Measurements from ENCODE around the gene DIP2B.

DIP2B gene

DNA sequence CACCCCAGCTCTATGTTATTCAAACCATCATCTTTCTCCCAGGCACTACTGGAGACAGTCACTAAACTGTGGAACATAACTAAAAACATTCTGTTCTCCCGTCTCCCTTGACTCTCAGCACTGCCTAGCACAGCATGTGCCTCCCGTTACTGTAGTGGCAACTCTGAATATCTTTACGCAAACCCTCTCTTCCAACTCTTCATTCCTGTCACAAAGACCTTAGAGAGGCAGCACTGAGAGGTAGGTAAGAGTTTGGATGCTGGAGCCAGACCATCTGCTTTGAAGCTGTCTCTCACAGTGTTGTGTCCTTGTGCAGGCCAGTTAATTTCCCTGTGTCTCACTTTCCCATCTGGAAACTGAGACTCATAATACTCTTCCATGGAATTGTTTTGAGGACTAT lies 108.1 kb downstream of the DIP2B start:
- no peak for DNase-seq (ENCODE audit: low read depth)

DNA sequence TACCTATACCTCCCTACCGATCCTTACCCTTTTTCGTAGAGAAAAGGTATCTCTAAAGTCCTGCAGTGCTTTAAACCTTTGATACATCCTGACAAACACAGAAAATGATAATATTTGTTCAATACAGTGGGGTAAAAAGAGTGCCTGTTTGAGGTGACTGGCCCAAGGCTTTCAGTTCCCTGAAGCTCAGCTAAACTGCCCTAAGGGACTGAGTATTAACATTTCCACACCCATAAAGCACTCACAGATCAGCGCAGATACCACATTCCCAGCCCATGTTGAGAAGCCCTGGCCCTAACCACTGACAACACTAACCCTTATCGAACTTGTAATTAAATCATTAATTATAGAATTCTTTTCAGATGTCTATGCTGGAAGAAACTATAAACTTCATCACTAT lies 108.7 kb downstream of the DIP2B start:
- no peak for DNase-seq (ENCODE audit: low read depth)

DNA sequence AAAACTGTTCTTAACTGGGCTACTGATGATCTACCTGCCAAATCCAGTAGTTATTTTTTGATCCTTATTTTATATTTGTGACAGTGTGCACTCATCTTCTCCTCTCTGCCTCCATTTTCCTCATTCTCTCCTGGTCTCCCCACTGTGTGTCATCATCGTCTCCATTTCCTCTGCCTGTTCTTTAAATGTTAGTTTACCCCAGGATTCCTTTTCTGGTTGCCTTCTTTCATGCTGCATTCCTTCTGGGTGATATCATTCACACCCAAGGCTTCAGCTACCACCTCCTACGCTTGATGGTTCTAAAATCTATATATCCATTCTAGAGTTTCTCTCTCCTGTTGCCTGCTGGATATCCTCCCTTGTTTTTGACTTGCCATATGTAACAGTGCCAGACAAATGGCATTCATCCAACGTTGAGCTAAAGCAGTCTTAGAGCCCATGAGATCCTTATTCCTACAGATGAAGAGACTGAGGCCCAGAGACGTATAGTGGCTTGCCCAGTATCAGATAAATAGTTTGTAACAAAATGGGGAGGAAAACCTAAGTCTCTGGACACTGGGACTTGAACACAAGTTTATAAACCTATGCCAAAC lies 109.5 kb downstream of the DIP2B start:
- DNase-seq (ENCODE audit: low read depth) = no peak

DNA sequence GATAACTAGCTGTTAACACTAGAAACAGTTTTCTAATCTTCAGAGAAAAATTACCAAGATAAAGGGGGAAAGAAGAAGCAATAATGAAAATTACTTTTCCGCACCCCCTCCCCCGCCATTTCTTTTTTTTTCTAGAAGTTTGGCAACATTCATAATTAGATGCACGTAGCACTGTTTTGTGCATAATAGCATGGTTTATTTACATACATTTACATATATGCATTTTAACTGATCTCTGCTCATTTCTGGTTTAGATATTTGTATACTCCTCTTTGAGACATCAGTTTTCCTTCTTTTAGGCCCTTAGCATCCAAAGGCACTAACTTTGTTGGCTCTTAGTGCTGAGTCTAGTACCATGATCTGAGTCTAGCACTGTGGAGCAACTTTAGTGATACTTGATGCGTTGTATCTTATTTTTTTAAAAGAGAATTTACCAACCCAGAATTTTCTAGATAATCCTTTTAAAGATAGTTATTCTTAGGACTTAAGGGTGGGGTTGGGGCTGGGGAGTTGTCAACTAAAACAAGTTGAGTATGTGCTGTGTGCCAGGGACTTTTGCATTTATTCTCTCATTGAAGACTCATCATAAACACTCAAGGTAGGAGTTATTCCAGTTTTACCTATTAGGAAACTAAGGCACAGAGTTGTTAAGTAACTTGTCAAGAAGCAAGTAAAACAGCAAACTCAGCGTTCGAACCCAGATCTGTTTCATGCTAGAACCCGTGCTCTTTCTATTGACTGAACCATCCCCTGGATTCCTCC lies 110.5 kb downstream of the DIP2B start:
- DNase-seq (ENCODE audit: low read depth) = no peak

DNA sequence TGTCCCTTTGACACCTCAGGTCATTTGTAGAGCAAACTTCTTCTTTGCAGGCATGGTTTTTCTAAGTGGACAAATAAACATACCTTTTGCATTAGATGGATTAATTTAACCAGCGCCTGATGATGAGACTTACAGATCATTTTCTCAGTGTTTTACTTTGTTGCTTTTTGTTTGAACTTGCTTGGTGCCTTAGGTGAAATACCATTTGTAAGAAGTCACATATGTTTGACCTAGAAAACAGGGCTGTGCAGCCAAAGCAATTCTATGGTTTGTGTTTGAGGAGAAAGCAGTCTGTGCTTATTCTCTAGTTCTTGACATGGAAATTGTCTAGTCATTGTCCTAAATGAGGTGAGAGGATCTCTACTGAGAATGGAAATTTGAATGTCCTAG lies 111.1 kb downstream of the DIP2B start:
- DNase-seq (ENCODE audit: low read depth) = no peak

DNA sequence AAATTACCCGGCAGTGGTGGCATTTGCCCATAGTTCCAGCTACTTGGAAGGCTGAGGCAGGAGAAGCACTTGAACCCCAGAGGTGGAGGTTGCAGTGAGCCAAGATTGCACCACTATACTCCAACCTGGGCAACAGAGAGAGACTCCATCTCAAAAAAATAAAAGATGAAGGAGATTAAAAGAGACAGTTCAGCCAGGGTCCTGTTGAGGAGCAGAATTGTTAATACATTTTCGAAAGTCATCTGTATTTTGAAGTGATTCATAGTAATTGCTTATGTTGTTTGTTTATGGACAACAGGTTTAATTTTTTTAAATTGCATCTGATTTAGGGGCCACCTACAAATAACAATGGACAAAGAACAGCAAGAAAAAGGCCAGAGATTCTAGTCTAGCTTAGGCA lies 112.9 kb downstream of the DIP2B start:
- DNase-seq (ENCODE audit: low read depth) = no peak

DNA sequence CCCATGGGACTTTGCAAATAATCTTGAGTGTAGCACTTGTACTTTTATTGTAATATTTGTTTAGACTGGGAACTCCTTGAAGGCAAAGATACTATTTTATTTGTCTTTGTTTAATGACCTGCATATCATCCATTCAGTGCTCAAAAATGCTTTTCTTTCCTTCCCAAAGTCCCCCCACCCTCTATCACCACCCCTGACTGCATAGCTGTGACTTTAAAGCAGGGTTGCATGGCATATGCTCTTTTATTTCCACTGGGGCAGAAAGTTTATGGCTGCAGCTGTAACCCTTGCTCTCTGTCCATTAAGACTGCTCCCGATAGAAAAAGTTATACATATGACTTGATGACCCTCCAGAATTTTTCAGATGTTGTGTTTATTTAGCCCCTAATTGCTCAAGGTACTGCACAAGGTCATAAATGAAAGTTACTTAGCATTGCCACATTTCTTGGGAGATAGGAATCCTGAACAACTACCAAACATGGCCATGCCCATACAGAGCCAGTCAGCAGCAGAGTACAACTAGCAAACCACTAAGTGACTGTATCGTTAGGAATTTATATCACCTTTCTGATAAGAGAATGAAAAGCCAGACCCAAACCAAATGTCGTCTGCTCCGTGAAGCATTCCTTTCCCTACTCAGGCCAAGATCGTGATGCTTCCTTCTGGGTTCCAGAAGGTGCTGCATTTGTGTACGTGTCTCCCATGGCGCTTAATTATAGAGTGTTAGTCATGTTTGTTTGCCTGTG lies 114.3 kb downstream of the DIP2B start:
- DNase-seq (ENCODE audit: low read depth) = no peak

DNA sequence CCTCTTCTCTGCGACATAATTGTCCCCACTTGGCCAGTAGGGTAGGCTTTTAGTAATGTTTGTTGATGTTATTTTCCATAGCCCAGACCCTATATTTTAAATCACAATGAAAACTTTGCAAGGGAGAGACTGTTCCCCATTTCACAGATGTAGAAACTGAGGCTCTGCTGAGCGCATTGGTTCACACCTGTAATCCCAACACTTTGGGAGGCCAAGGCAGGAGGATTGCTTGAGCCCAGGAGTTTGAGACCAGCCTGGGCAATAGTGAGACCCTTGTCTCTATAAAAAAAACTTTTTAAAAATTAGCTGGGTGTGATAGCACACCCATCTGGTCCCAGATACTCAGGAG lies 114.8 kb downstream of the DIP2B start:
- no peak for DNase-seq (ENCODE audit: low read depth)

DNA sequence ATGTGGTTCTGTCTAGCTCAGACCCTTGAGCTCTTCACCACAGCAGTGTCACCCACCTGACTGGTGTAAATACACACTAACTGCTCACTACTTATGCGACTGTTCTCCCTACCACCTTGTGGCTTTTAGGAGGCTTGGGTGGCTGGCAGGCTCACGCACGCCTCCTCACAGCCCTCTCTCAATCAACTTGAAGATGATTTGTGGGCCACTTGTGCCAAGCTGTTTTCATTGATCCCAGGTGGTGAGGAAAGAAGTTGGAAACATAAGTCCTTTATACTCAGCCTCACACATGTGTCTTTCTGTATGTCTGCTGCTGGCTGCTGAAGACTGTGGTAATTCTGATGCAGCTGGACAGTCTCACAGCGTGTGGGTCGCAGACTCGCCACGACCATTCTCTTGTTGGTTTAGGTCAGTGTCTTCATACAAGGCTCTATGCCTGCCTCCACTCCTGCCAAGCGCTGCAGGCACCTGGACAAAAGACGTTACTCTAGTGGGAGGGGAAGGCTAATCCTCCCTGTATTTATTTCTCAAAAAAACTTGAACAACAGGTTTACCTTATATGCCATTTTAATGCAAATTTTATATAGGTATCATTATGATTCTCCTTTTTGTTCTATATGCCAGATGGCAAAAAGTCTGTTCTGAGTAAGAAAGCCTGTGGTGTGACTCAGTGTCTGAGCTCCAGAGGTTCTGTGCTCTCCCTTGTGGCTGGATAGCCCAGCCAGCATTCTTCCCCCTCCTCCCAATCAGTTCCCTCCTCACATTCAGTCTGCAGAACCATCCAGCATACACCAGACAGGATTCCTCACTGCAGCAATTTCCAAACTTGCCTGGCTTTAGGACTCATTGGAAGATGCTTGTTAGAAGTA lies 115.6 kb downstream of the DIP2B start:
- DNase-seq (ENCODE audit: low read depth) = no peak

DNA sequence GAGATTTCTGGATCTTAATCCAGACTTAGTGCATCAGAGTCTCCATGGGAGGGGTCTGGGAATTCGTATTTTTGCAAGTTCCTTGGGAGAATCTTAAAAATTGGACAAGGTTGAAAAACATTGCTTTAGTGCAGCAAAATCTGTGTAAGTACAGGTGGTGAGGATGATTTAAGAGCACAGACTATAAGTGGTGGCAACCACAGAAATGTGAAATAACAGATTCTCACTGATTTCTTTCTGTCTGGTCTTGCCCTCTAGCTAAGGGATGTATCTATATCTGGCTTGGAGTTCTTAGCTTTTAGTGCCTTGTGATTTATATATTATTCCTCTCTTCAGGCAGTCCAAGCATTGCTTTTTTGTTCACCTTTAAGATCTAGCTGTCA lies 116.2 kb downstream of the DIP2B start:
- DNase-seq (ENCODE audit: low read depth) = no peak

DNA sequence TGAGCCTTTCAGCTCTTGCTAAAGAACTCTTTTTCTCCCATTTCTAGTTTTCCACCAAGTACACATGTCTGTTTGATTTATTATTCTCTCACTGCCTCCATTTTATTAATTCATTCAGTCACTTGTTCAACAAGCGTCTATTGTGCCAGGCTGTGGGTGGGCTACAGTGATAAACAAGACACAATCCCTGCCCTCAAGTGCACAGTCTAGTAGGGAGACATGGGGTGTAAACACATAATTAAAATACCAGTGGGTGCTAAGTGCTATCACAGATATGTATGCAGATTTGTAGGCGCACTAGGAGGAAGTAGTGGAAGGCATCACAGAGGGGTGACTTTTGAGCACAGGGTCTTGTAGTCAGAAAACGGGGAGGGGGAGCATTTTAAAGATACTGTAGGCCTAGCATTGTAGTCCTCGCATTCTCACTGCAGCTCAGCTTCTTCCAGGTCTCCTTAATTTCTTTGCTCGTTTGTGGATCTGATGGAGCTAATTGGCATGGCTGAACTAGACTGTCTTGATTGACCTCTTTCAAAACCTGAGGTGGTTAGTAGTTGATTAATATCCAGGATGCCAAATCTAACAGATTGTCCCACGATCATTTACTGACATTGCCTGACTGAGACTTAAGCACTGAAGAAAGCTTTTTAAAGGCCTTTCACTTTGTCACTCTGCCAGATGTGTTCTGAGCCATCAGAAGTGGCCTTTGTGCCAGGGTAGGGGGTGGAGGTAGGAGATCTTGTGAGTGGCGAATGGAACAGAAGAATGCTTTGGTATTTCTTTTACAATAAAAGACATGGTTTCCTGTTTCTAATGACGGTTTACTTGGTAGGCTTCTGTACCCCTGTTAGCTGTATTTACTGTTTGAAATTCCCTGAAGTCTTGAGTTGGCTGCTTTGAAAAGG lies 116.9 kb downstream of the DIP2B start:
- DNase-seq (ENCODE audit: low read depth) = no peak

DNA sequence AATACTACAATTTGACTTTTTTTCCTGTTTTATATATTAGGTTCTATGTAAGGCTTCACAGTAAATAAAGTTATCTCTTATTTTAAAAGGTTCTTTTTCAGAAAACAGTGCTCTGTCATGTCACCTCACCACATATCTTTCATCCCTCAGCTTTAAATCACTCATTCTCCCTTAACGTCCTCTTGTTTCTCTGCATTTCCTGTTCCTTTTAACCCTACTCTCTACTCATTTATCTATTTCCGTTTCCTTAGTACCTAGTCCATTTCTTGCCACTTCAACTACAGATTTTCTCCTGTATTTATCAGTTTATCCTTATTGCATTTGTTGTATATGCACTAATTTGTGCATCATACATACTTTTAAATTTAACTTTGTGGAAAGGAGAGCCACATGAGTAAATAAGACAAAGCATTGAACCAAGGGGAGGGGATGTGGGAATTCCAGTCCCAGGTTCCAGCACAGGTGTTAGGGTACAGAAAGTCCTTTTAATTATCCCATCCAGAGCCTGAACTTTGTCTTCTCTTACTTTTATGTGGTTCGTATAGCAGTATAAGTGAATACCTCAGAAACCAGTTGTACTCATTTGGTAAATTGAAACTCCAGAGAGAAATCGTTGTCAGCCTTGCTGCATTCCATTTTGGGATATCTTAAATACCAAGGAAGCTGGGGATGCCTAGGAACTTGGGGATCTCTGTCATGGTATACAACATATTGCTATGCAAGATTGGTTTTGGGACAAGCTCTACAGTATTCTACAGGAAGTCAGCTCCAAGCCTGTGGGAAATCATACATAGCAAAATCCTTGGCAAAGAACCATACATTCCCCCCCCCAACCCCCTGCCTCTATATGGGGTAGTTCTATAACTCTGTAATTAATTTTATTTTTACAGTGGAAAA lies 120.5 kb downstream of the DIP2B start:
- no peak for DNase-seq (ENCODE audit: low read depth)

DNA sequence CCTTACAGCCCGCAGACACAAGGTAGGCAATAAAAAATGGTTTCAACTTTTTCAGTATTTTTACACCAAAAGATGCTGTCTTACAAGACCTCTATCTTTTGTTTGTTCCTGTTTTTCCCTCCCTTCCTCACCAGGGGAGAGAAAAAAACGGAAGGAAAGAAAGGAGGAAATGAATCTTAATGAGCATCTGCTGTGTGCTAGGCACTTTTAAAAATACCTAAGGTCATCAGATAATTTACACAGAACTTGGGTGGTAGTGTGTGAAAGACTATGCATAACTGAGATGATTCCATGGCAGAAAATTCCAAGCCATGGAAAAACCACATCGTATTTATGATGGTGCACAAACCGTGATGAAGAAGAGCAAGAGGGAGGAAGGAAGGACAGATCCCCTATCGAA lies 121.2 kb downstream of the DIP2B start:
- no peak for DNase-seq (ENCODE audit: low read depth)

DNA sequence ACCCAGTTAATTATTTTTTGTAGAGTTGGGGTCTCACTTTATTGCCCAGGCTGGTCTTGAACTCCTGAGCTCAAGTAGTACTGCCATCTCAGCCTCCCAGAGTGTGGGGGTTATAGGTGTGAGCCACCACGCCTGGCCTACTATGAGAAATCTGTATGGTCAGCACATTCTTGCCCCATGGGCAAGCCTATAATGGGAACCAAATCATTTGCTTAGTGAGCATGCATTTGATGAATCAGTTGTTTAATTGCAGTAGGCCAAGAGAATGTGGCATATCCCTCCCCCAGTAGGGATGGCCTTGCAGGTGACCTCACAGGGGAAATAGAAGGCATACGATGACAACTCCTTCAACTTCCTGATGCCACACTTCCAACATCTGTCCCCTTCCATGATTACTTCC lies 122.7 kb downstream of the DIP2B start:
- no peak for DNase-seq (ENCODE audit: low read depth)

DNA sequence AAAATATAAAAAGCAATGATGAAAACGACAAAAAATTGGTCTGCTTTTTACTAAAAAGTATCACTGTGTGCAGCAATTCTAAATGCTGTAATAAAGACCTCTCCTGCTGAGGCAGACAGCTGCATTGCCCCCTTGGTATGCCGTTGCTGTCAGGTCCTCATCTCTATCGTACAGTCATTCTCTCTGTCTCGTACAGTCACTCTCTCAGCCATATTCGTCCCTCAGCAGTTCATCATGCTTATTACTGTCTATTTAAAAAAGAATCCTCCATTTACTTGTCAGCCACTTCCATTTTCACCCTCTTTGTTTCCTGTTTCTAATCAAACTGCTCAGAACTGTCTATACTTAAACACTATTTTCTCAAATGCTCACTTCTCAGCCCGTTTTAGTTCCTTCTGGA lies 123.6 kb downstream of the DIP2B start:
- no peak for DNase-seq (ENCODE audit: low read depth)

DNA sequence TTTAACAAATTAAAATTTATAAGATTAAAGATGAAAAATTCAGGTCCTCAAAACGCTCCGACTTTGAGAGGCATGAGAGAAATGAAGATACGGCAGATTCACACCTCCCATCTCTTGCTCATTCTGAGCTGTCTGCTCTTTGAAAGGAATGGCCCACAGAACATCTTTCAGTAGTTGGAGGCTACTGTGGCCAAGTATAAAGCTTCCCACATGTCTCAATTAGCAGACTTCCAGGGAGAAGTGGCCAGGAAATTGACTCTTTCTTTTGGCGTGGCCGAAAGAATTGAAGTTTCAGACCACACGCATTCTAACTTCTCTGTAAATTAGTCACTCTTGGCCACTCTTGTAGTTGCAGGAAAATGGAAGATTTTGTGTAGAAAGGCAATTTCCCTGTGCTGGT lies 129.2 kb downstream of the DIP2B start:
- DNase-seq (ENCODE audit: low read depth) = no peak

DNA sequence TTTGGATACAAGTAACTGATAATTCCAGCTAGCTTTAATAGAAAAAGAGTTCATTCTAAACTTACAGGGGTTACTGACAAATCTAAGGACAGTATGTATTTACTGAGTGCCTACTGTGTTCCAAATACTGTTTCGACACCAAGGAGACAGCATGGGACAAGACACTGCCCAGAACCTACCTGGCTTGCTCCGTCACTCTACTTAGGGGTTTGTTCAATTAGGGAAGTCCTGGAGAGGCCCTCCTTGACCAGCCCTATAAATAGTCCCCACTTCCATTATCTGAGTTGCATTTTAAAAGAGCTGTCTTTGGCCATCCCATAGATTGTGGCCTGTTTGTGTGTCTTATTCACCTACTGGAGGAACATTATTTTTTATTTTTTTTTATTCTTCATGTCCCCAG lies 129.6 kb downstream of the DIP2B start:
- no peak for DNase-seq (ENCODE audit: low read depth)

DNA sequence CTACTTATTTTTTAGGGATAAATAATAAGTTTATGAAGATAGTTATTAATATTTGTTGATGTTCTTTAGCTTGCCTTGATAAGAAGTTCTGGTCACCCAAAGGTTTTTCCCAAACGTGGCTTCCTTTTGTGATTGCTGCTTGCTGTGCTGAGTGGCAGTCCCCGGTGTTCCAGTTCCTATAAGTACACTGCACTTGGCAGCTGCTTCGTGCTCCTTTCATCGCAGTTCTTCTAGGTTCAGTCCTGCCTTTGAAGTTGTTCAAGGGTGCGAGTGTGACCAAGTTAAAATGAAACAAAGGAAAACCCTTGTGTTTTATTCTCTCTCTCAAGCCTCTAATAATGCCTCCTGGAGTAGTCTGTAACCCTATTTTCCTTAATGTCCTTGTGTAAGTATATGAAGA lies 130.6 kb downstream of the DIP2B start:
- DNase-seq (ENCODE audit: low read depth) = no peak

DNA sequence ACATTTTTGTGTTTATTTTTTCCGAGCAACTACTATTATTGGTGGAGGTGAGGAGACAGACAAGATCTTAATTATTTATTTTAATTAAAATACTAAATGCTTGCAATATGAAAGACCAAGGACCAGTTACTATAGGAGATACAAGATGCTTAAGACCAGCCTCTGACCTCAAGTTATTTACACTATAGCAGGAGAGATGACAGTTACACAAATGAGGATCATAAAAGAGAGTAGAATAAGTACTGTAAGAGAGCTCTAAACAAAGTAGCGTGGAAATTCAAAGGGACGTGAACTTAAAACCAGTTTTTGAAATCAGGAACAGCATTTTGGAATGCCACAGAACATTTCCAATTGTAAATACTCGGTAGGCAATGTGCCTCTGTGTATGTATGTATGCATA lies 131.1 kb downstream of the DIP2B start:
- DNase-seq (ENCODE audit: low read depth) = no peak

DNA sequence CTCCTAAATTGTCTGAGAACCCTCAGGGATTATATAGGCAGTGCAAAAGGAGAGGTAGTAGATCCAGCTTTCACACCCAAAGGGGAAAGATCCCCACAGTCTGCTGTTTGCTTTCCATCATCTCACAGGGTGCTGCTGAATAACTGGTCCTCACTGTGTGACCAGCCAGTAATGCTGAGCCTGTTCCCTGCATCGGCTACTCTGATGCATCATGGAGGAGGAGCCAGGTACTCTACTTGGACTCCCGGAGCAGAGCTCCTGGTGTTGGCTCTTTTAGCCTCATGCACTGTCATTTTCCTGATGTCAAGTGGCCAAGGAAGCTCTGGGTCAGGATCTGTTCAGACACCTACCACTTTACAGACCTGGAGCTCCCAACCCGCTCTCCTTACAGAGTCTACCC lies 131.7 kb downstream of the DIP2B start:
- DNase-seq (ENCODE audit: low read depth) = no peak
